Uterus (tissue), 4 donors: ENCODE results near the gene SUPT6H. TPM values are rescaled to one million over a fixed set of nuclear protein-coding genes. Genes with fewer than 3 reads are reported as not detected.

Experiments used
- DNase-seq, 2 donors: peaks; one replicate each; pipeline ENCODE4 v3.0.0-alpha.2; 2019 to 2020
- H3K27ac ChIP-seq, 2 donors: fragments of 200-600 bp; sonication (generic); 1 replicate in 1 of 2; 2 replicates in 1 of 2; pipeline ENCODE4 v1.5.1; 2016 to 2018
- H3K27me3 ChIP-seq, 2 donors: fragments of 200-600 bp; sonication (generic); one replicate each; pipeline ENCODE4 v1.5.1; 2018 to 2019; ENCODE audit warnings: control low read depth in 1 of 2
- H3K36me3 ChIP-seq, 2 donors: fragments of 200-600 bp; sonication (generic); one replicate each; pipeline ENCODE4 v1.5.1; 2019; ENCODE audit warnings: control low read depth in 1 of 2
- H3K4me1 ChIP-seq, 2 donors: fragments of 200-600 bp; sonication (generic); one replicate each; pipeline ENCODE4 v1.5.1; 2018 to 2019; ENCODE audit warnings: control low read depth in 1 of 2
- H3K4me3 ChIP-seq, 2 donors: fragments of 200-600 bp; sonication (generic); 1 replicate in 1 of 2; 2 replicates in 1 of 2; pipeline ENCODE4 v1.5.1; 2018 to 2019; ENCODE audit warnings: mild to moderate bottlenecking in 1 of 2
- H3K9me3 ChIP-seq, 2 donors: fragments of 200-600 bp; sonication (generic); one replicate each; pipeline ENCODE4 v1.5.1; 2019; ENCODE audit warnings: control low read depth in 1 of 2
- CTCF ChIP-seq, 4 experiments: fragments of 200-600 bp in 2 of 4; fragments of 450-650 bp in 2 of 4; sonication (generic) in 2 of 4; IDR thresholded peaks; one replicate each; pipeline ENCODE4 v1.5.1; 2016 to 2019; ENCODE audit warnings: antibody characterized with exemption in 4 of 4, mild to moderate bottlenecking in 2 of 4, moderate library complexity in 1 of 4
- POLR2A ChIP-seq, 2 donors: fragments of 450-650 bp; IDR thresholded peaks; one replicate each; pipeline ENCODE4 v1.6.1; 2016; ENCODE audit warnings: antibody characterized with exemption in 2 of 2, mild to moderate bottlenecking in 1 of 2, moderate library complexity in 1 of 2
- intact Hi-C: fragments of 100-400 bp; cut with DNase I; formaldehyde crosslinking; loops from one replicate; pipeline ENCODE4 v1.15.1; 2023; ENCODE audit warnings: low total_unique reads
- total RNA-seq, 4 donors: library from RNA; depleted of rRNA in 3 of 4; stranded (reverse); fragments of >200 nt in 3 of 4; gene quantifications; one replicate each; pipeline versions ENCODE4 v1.1.0 to v1.2.4, GENCODE V29; 2014 to 2023
- donor health status: DM: yes; HTN: yes; CAD: no.

The SUPT6H gene
- total RNA-seq, 4 donors from 2014 or later, result 15.3 to 84.5 (median 47.5) TPM

DNA sequence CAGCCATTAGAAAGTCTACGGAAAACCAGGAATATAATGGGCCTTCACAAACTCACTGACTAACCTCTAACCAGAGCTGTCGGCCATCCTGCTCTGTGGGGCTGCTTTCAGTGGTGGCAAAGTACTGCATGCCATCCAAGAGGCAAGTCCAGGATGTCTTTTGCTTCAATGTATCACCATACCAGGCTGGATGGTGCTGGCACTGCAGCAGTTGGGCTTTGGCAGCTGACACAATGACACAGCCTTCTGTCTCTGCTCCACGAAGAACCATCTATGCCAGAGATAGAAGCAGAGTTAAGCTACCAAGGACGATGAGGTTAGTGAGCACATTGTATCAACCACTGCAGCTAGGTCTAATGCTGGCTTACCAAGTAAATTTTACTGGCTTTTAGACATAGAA lies 38.3 kb upstream of the SUPT6H start:
- TF ChIP-seq CTCF (IDR thresholded peaks at IDR 0.05) (no peak), POLR2A (IDR thresholded peaks at IDR 0.05) (no peak)
- H3K4me1 ChIP-seq, result no peaks in the 10 kb centered on the region
- no peaks in the 10 kb centered on the region for H3K9me3 ChIP-seq
- DNase-seq, result no peak
- no peak overlapping the region for H3K27ac ChIP-seq
- no peaks in the 10 kb centered on the region for H3K36me3 ChIP-seq
- intact Hi-C loops, result no loop called here
- H3K27me3 ChIP-seq, result no peaks in the 10 kb centered on the region
- no peak overlapping the region for H3K4me3 ChIP-seq

DNA sequence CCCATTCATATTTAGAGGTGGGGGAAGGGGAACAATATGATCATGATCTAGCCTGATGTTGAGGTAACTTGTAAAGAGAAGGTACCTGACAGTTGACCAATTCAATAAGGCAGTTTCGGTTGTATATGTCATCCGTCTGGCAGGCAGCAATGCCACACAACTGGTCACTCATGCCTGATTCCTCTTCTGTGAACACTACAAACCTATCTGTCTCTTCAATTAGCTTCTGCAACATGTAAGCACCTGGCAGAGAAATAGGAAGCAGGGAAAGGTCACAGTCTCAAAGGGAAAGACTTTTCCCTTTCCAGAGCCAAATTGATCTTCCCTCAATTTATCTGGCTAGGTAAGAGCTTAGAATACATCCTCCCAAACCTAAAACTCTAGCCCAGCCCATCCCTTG lies 37.9 kb upstream of the SUPT6H start:
- intact Hi-C loops, result no loop called here
- Histone ChIP-seq H3K4me1 (no peaks in the 10 kb centered on the region), H3K27me3 (no peaks in the 10 kb centered on the region), H3K27ac (no peak overlapping the region), H3K9me3 (no peaks in the 10 kb centered on the region), H3K4me3 (no peak overlapping the region), H3K36me3 (no peaks in the 10 kb centered on the region)
- DNase-seq, result no peak
- TF ChIP-seq POLR2A (IDR thresholded peaks at IDR 0.05) (no peak), CTCF (IDR thresholded peaks at IDR 0.05) (no peak)

- no peak overlapping the region for H3K27ac ChIP-seq
- DNase-seq, result no peak
- H3K4me3 ChIP-seq, result no peak overlapping the region
- no peaks in the 10 kb centered on the region for H3K36me3 ChIP-seq
- H3K9me3 ChIP-seq, result no peaks in the 10 kb centered on the region
- H3K4me1 ChIP-seq, result no peaks in the 10 kb centered on the region
- H3K27me3 ChIP-seq, result no peaks in the 10 kb centered on the region
- intact Hi-C loops, result no loop called here
- TF ChIP-seq POLR2A (IDR thresholded peaks at IDR 0.05) (no peak), CTCF (IDR thresholded peaks at IDR 0.05) (no peak)
Observed at GRCh38 chr17:28626818-28627217, 35.2 kb upstream of the SUPT6H start.

- Histone ChIP-seq H3K27ac (no peak overlapping the region), H3K27me3 (no peaks in the 10 kb centered on the region), H3K4me1 (no peaks in the 10 kb centered on the region), H3K4me3 (no peak overlapping the region), H3K9me3 (no peaks in the 10 kb centered on the region), H3K36me3 (no peaks in the 10 kb centered on the region)
- intact Hi-C loops, result no loop called here
- TF ChIP-seq POLR2A (IDR thresholded peaks at IDR 0.05) (no peak), CTCF (IDR thresholded peaks at IDR 0.05) (no peak)
- no peak for DNase-seq
Observed at GRCh38 chr17:28634206-28634865, 27.7 kb upstream of the SUPT6H start.

DNA sequence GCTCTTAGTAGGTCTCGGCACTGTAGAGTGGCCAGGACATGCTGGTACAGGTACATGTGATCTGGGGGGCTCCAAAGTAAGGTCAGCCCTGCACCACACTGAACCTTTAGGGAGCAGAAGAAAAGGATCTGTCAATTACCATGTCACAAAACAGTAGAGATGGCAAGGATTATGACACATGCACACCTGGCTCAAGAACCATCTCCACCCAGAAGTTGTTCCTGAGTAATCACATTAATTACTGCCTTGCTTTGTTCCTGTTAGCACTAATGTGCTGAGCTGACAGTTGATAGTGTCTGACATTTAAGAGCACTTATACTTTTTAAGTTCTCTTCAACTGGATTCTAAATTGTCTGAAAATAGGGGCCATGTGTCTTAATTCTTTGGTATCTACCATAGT lies 26.5 kb upstream of the SUPT6H start:
- Histone ChIP-seq H3K36me3 (no peaks in the 10 kb centered on the region), H3K27me3 (no peaks in the 10 kb centered on the region), H3K9me3 (no peaks in the 10 kb centered on the region), H3K4me1 (no peaks in the 10 kb centered on the region), H3K27ac (no peak overlapping the region), H3K4me3 (no peak overlapping the region)
- intact Hi-C loops, result no loop called here
- no peak for DNase-seq
- TF ChIP-seq CTCF (IDR thresholded peaks at IDR 0.05), result no peak
- no peak for TF ChIP-seq POLR2A (IDR thresholded peaks at IDR 0.05)
